Spleen (tissue), 11 donors: ENCODE results near the gene CCNI2. TPM values are rescaled to one million over a fixed set of nuclear protein-coding genes. Genes with fewer than 3 reads are reported as not detected.
"Not testable (repeated sequence)": the region's sequence is repeated elsewhere in the genome, so short reads cannot be mapped to it uniquely, and the experiment has no call there.

Experiments used
- DNase-seq: peaks from one replicate; pipeline ENCODE4 v3.0.0-alpha.2; 2020
- H3K27ac ChIP-seq, 8 donors: fragments of 200-600 bp; sonication (generic) in 7 of 8; 1 replicate in 4 of 8; 2 replicates in 4 of 8; pipeline versions ENCODE4 v1.5.0 to v1.8.0; 2016 to 2021; ENCODE audit warnings: inconsistent platforms in 4 of 8, mild to moderate bottlenecking in 4 of 8, moderate library complexity in 1 of 8
- H3K27me3 ChIP-seq, 7 donors: fragments of 200-600 bp; sonication (generic) in 6 of 7; replicated peaks in 1 of 7; 1 replicate in 4 of 7; 2 replicates in 3 of 7; pipeline versions ENCODE4 v1.5.0 to v1.8.0; 2016 to 2021; ENCODE audit warnings: inconsistent platforms in 3 of 7, mild to moderate bottlenecking in 1 of 7
- H3K36me3 ChIP-seq, 6 donors: fragments of 200-600 bp; sonication (generic) in 5 of 6; 1 replicate in 4 of 6; 2 replicates in 2 of 6; pipeline versions ENCODE4 v1.5.0 to v1.8.0; 2016 to 2021; ENCODE audit warnings: inconsistent platforms in 2 of 6
- H3K4me1 ChIP-seq, 6 donors: fragments of 200-600 bp; sonication (generic) in 5 of 6; 1 replicate in 3 of 6; 2 replicates in 3 of 6; pipeline versions ENCODE4 v1.5.0 to v1.8.0; 2016 to 2021; ENCODE audit warnings: inconsistent platforms in 3 of 6
- H3K4me3 ChIP-seq, 8 donors: fragments of 200-600 bp; sonication (generic) in 7 of 8; 1 replicate in 4 of 8; 2 replicates in 4 of 8; pipeline versions ENCODE4 v1.5.0 to v1.8.0; 2016 to 2021; ENCODE audit warnings: inconsistent platforms in 4 of 8, mild to moderate bottlenecking in 4 of 8, moderate library complexity in 2 of 8
- H3K9me3 ChIP-seq, 8 donors: fragments of 200-600 bp; sonication (generic) in 7 of 8; 1 replicate in 4 of 8; 2 replicates in 4 of 8; pipeline versions ENCODE4 v1.5.0 to v1.8.0; 2016 to 2021; ENCODE audit warnings: inconsistent platforms in 4 of 8
- POLR2A ChIP-seq, 3 donors: fragments of 450-650 bp; IDR thresholded peaks; one replicate each; pipeline ENCODE4 v1.5.1; 2017; ENCODE audit warnings: antibody characterized with exemption in 3 of 3, mild to moderate bottlenecking in 1 of 3
- POLR2AphosphoS5 ChIP-seq, 3 donors: sonication (generic); formaldehyde crosslinking; IDR thresholded peaks; one replicate each; pipeline ENCODE4 v1.5.1; 2017; ENCODE audit warnings: antibody characterized with exemption in 3 of 3
- WGBS, 5 donors: extraction: QIAGEN DNeasy Blood & Tissue Kit in 3 of 5; methylation state at CpG; one replicate each; pipeline versions ENCODE4 v1.1.5 to v1.1.7; 2013 to 2018; 5-methylcytosine and 5-hydroxymethylcytosine counted together
- intact Hi-C: fragments of 100-400 bp; cut with DNase I; formaldehyde crosslinking; loops from one replicate; pipeline ENCODE4 v1.15.0; 2023; ENCODE audit warnings: low total_unique reads
- polyA plus RNA-seq, 3 donors: library from polyadenylated mRNA; stranded (reverse); fragments of 200-250 nt; gene quantifications; one replicate each; pipeline ENCODE4 v1.2.1, GENCODE V29; 2013
- total RNA-seq, 7 donors: library from RNA; depleted of rRNA in 3 of 7; stranded (reverse); fragments of >200 nt in 3 of 7; fragmentation: NEBNext Ultra II Directional in 4 of 7; extraction: Animal tissue kit (Norgen Biotek cat#: 25700) in 4 of 7; gene quantifications; one replicate each; pipeline versions ENCODE4 v1.1.0 to v1.2.1, GENCODE V29; 2016 to 2021
- TF ChIP-seq, protein P1 (sequence below), 11 experiments: fragments of 200-600 bp in 7 of 11; fragments of 450-650 bp in 4 of 11; sonication (generic) in 4 of 11; IDR thresholded peaks in 8 of 11; conservative IDR thresholded peaks in 3 of 11; 1 replicate in 7 of 11; 2 replicates in 4 of 11; pipeline versions ENCODE4 v1.4.0 to v1.8.0; 2016 to 2021; ENCODE audit warnings: antibody characterized with exemption in 11 of 11, inconsistent platforms in 4 of 11, mild to moderate bottlenecking in 1 of 11
- donor health status: healthy with polysubstance abuse.
- donor health status: DM: no; HTN: no; CAD: no; lungs with moderate emphysema.
- donor health status: DM: no; HTN: no; CAD: no.
- donor health status: Bipolar disorder and iron deficiency.
- donor health status: healthy.
- donor health status: DM: no; HTN: no; CAD: no.
- donor health status: DM: yes; HTN: yes; CAD: no.

Gene CCNI2
- total and polyA plus RNA-seq, 10 donors: 0.19 to 5.2 (median 0.98) TPM

DNA sequence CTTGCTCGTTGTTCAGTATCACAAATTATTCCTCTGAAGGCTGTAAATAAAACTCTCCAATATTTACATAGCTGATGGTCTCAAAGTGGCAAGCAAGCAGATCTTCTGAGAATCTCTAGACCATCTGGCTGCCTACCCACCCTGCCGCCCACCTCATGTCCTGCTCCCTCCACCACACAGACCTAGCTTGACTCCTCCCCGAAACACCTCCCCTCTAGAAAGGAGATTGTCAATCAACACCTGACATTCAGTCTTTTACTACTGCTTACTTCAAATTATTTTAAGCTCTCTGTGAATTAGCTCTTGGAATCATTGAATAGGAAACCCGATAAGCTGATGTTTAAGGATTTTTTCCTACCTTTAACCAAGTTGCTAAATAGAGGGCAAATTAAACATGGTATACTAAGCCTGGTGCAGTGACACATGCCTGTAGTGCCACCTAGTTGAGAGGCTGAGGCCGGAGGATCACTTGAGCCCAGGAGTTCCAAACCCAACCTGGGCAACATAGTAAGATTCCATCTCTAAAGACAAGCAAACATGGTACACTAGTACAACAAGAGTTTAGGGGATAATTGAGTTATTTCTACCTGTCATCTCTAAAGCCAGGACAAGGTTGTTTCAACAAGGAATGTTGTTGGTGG is 54.9 kb downstream of the CCNI2 start:
- H3K9me3 ChIP-seq: no peaks in the 10 kb centered on the region
- no peak overlapping the region for H3K27ac ChIP-seq
- DNase-seq: no peak
- WGBS, 5 donors: 78 to 88% (median 84%) methylated on average over 5 of the region's 5 CpGs
- no peaks in the 10 kb centered on the region for H3K4me1 ChIP-seq
- intact Hi-C loops: no loop called here
- no peaks in the 10 kb centered on the region for H3K36me3 ChIP-seq
- H3K4me3 ChIP-seq: no peak overlapping the region
- no peak for TF ChIP-seq POLR2AphosphoS5 (IDR thresholded peaks at IDR 0.05)
- TF ChIP-seq, protein P1, sequence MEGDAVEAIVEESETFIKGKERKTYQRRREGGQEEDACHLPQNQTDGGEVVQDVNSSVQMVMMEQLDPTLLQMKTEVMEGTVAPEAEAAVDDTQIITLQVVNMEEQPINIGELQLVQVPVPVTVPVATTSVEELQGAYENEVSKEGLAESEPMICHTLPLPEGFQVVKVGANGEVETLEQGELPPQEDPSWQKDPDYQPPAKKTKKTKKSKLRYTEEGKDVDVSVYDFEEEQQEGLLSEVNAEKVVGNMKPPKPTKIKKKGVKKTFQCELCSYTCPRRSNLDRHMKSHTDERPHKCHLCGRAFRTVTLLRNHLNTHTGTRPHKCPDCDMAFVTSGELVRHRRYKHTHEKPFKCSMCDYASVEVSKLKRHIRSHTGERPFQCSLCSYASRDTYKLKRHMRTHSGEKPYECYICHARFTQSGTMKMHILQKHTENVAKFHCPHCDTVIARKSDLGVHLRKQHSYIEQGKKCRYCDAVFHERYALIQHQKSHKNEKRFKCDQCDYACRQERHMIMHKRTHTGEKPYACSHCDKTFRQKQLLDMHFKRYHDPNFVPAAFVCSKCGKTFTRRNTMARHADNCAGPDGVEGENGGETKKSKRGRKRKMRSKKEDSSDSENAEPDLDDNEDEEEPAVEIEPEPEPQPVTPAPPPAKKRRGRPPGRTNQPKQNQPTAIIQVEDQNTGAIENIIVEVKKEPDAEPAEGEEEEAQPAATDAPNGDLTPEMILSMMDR (IDR thresholded peaks at IDR 0.05 in 8 of 11, conservative IDR thresholded peaks at IDR 0.05 in 3 of 11): no peak
- no peak for TF ChIP-seq POLR2A (IDR thresholded peaks at IDR 0.05)
- H3K27me3 ChIP-seq: peaks cover 0 to 40% (median 6%) of the 10 kb centered on the region in 7 donors

DNA sequence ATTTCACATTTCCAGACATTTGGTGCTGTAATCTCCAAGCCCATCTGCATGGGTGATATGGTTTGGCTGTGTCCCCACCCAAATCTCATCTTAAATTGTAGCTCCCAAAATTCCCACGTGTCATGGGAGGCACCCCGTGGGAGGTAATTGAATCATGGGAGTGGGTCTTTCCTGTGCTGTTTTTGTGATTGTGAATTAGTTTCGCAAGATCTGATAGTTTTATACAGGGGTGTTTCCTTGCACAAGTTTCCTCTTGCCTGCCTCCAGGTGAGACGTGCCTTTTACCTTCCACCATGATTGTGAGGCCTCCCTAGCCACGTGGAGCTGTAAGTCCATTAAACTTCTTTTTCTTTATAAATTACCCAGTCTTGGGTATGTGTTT is 55.5 kb downstream of the CCNI2 start:
- H3K4me3 ChIP-seq, H3K9me3 ChIP-seq, intact Hi-C loops, H3K36me3 ChIP-seq, H3K4me1 ChIP-seq, H3K27ac ChIP-seq, DNase-seq: not testable (repeated sequence)
- 68 to 83% (median 75%) methylated on average over 5 of the region's 5 CpGs for WGBS, 5 donors
- peaks cover 0 to 43% (median 6%) of the 10 kb centered on the region in 7 donors for H3K27me3 ChIP-seq

Other genes with a start within 250 kb of the CCNI2 start
- gene IL5, start 203.9 kb upstream of the CCNI2 start, total RNA-seq: not detected
- not detected for gene IL5, start 203.9 kb upstream of the CCNI2 start, polyA plus RNA-seq
- gene RAD50, start 190.4 kb upstream of the CCNI2 start, total RNA-seq: 10 to 100 TPM; 23.8 to 34.0 (median 28.2) TPM
- gene RAD50, start 190.4 kb upstream of the CCNI2 start, polyA plus RNA-seq: 1 to 10 TPM; 4.2 to 7.8 (median 4.4) TPM
- gene IL13, start 89.3 kb upstream of the CCNI2 start, total RNA-seq: not detected
- under 1 TPM in 2 of 3 donors, not detected in 1; 0.06 to 0.07 TPM for gene IL13, start 89.3 kb upstream of the CCNI2 start, polyA plus RNA-seq
- not detected for gene IL4, start 73.4 kb upstream of the CCNI2 start, total RNA-seq
- gene IL4, start 73.4 kb upstream of the CCNI2 start, polyA plus RNA-seq: not detected
- gene KIF3A, start 9.9 kb upstream of the CCNI2 start, total RNA-seq: 10 to 100 TPM in 1 of 7 donors, 1 to 10 TPM in 6; 4.5 to 10.7 (median 7.9) TPM
- gene KIF3A, start 9.9 kb upstream of the CCNI2 start, polyA plus RNA-seq: 1 to 10 TPM; 1.3 to 2.4 (median 2.1) TPM
- gene SEPTIN8, start 29.8 kb downstream of the CCNI2 start, total RNA-seq: 10 to 100 TPM; 11.5 to 29.8 (median 19.8) TPM
- 10 to 100 TPM in 1 of 3 donors, 1 to 10 TPM in 2; 6.1 to 13.3 (median 7.5) TPM for gene SEPTIN8, start 29.8 kb downstream of the CCNI2 start, polyA plus RNA-seq
- not detected for gene SOWAHA, start 65.9 kb downstream of the CCNI2 start, total RNA-seq
- gene SOWAHA, start 65.9 kb downstream of the CCNI2 start, polyA plus RNA-seq: under 1 TPM; 0.03 to 0.56 (median 0.24) TPM
- 10 to 100 TPM in 2 of 7 donors, 1 to 10 TPM in 5; 1.8 to 26.1 (median 4.0) TPM for gene SHROOM1, start 83.2 kb downstream of the CCNI2 start, total RNA-seq
- gene SHROOM1, start 83.2 kb downstream of the CCNI2 start, polyA plus RNA-seq: 1 to 10 TPM; 1.1 to 2.8 (median 1.4) TPM
- under 1 TPM in 4 of 7 donors, not detected in 3; 0.17 to 0.40 (median 0.34) TPM for gene GDF9, start 119.0 kb downstream of the CCNI2 start, total RNA-seq
- gene GDF9, start 119.0 kb downstream of the CCNI2 start, polyA plus RNA-seq: under 1 TPM; 0.29 to 0.59 (median 0.56) TPM
- gene UQCRQ, start 119.2 kb downstream of the CCNI2 start, total RNA-seq: 100 to 1,000 TPM in 4 of 7 donors, 10 to 100 TPM in 3; 59.6 to 176 (median 159) TPM
- 100 to 1,000 TPM; 175 to 266 (median 192) TPM for gene UQCRQ, start 119.2 kb downstream of the CCNI2 start, polyA plus RNA-seq
- 1 to 10 TPM; 1.9 to 6.1 (median 2.3) TPM for gene LEAP2, start 126.2 kb downstream of the CCNI2 start, total RNA-seq
- gene LEAP2, start 126.2 kb downstream of the CCNI2 start, polyA plus RNA-seq: 1 to 10 TPM; 2.1 to 3.3 (median 2.9) TPM
- 10 to 100 TPM; 60.5 to 84.3 (median 71.1) TPM for gene AFF4, start 216.2 kb downstream of the CCNI2 start, total RNA-seq
- 1 to 10 TPM; 5.1 to 8.0 (median 5.7) TPM for gene AFF4, start 216.2 kb downstream of the CCNI2 start, polyA plus RNA-seq